Osteocyte (in vitro differentiated cells): ENCODE results near the gene RAB25. TPM values are rescaled to one million over a fixed set of nuclear protein-coding genes. Genes with fewer than 3 reads are reported as not detected.
A peak's percentile ranks its signal among the peaks of the same experiment; 100 is the strongest.

Experiments used
- DNase-seq: peaks from one replicate; pipeline ENCODE4 v3.0.0; 2021; ENCODE audit warnings: mixed read lengths; ENCODE audit not compliant: unreplicated experiment; ENCODE audit errors: extremely low spot score
- H3K27ac Mint-ChIP-seq: one replicate; pipeline ENCODE4 v1.8.0; 2021; ENCODE audit warnings: mild to moderate bottlenecking, mixed read lengths; ENCODE audit not compliant: unreplicated experiment
- H3K27me3 Mint-ChIP-seq: one replicate; pipeline ENCODE4 v1.8.0; 2021; ENCODE audit warnings: mixed read lengths; ENCODE audit not compliant: unreplicated experiment
- H3K36me3 Mint-ChIP-seq: one replicate; pipeline ENCODE4 v1.8.0; 2021; ENCODE audit warnings: mixed read lengths; ENCODE audit not compliant: unreplicated experiment
- H3K4me1 Mint-ChIP-seq: one replicate; pipeline ENCODE4 v1.8.0; 2021; ENCODE audit warnings: mixed read lengths; ENCODE audit not compliant: unreplicated experiment
- H3K4me3 Mint-ChIP-seq: one replicate; pipeline ENCODE4 v1.8.0; 2021; ENCODE audit warnings: mild to moderate bottlenecking, moderate library complexity, mixed read lengths; ENCODE audit not compliant: unreplicated experiment
- H3K9me3 Mint-ChIP-seq: one replicate; pipeline ENCODE4 v1.8.0; 2021; ENCODE audit warnings: mixed read lengths; ENCODE audit not compliant: unreplicated experiment
- CTCF ChIP-seq: fragments of 200-600 bp; sonication (generic); IDR thresholded peaks from 2 replicates; pipeline ENCODE4 v1.5.0; 2021; ENCODE audit warnings: antibody characterized with exemption, mild to moderate bottlenecking, moderate library complexity
- total RNA-seq: library from RNA; stranded (reverse); gene quantifications from 2 replicates; pipeline ENCODE4 v1.2.1, GENCODE V29; 2021

The RAB25 gene
- total RNA-seq, 1 donor from 2014 or later: not detected

DNA sequence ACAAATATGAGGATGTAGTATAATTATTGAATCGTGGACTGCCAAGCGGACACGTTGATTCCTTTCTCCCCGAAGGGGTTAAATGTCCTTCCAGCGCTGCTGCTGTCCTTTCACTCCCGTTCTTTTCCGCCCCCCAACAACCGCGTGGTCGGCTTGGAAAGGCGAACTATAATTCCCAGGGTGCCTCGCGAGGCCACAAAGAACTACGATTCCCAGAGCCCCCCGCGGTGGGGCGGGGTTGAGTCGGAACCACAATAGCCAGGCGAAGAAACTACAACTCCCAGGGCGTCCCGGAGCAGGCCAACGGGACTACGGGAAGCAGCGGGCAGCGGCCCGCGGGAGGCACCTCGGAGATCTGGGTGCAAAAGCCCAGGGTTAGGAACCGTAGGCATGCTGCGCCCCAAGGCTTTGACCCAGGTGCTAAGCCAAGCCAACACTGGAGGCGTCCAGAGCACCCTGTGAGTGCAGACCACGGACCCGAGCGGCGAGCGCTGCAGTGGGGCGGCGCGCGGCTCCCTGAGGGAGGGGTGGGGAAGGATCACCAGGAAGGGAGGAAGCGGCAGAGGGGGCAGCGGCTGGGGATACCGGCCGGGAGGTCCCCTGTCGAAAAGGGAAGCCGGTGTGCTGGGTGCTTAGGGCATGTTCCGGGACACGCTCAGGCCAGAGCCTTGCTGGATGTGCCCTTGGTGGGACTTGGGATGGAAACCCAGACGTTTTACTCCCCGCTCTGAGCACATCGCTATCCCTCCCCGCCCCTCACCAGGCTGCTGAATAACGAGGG, 6.3 kb upstream of the RAB25 start, which contains the start of gene LAMTOR2:
Gene LAMTOR2 (plus strand): TSS at position 283 of the 781 bp plus-strand sequence. CDS start 108 bp downstream, at position 391.
- Mint-ChIP-seq H3K4me1 (peaks cover 25% of the 10 kb centered on the region), H3K4me3 (peak within 1 kb of the TSS; percentile 97), H3K36me3 (peaks cover 1% of the 10 kb centered on the region), H3K9me3 (no peaks in the 10 kb centered on the region), H3K27ac (peak within 1 kb of the TSS; percentile 96), H3K27me3 (no peaks in the 10 kb centered on the region)
- no peak for TF ChIP-seq CTCF
- DNase-seq: peak; percentile 98

DNA sequence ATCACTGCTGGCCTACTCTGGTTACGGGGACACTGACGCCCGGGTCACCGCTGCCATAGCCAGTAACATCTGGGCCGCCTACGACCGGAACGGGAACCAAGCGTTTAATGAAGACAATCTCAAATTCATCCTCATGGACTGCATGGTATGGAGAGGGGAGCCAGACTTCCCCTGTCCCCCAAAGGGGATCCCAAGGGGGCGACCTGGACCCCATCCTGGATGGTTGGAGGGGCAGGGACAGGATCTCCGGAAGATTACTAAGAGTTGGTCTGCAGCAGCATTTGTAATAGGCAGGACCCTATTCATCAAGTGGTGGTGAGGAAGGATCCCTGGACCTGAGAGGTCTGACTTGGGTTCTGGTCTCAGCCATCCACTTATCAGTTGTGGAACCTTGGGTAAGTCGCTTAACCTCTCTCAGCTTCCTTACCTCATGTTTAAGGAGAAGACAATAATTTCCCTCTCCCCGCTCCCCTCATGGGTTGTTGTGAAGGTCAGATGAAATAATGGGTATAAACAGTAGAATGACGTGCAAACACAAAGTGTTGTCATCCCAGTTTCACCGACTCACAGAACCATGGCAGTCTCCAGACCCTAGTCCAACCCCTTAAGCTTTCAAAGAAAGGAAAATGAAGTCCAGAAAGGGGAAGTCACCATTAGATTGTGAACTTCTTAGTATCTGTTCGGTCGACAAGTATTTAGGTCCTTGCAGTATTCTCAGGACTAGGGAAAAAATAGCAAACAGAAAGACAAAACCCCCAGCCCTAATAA, 5.5 kb upstream of the RAB25 start:
- Mint-ChIP-seq H3K9me3 (no peaks in the 10 kb centered on the region), H3K36me3 (no peaks in the 10 kb centered on the region), H3K4me3 (peak overlapping the region; percentile 97), H3K27ac (peak overlapping the region; percentile 96), H3K27me3 (no peaks in the 10 kb centered on the region), H3K4me1 (peaks cover 25% of the 10 kb centered on the region)
- DNase-seq: no peak
- no peak for TF ChIP-seq CTCF

DNA sequence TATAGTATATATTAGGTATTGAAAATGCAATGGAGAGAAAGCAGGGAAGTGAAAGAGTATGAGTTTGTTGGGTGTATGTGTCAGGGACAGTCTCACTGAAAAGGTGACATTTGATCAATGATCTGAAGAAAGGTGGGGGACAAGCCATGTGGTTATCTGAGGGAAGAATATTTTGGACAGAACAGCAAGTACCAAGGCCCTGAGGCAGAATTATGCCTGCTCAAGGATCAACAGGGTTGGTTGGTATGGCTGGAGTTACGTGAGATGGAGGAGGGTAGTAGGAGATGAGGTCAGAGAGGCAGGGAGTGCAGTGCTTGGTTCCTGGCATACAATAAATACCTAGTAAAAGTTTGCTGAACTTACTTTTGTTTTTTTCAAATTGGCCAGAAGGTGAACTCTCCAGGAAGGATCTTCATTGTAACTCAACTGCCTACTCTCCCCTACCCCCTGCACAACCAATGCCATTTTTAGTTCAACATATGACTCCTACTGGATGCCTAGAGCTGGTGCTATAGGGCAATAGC, 4.6 kb upstream of the RAB25 start:
- Mint-ChIP-seq H3K27me3 (no peaks in the 10 kb centered on the region), H3K9me3 (no peaks in the 10 kb centered on the region), H3K4me3 (no peak overlapping the region), H3K36me3 (no peaks in the 10 kb centered on the region), H3K27ac (no peak overlapping the region), H3K4me1 (peaks cover 25% of the 10 kb centered on the region)
- DNase-seq: no peak
- no peak for TF ChIP-seq CTCF

DNA sequence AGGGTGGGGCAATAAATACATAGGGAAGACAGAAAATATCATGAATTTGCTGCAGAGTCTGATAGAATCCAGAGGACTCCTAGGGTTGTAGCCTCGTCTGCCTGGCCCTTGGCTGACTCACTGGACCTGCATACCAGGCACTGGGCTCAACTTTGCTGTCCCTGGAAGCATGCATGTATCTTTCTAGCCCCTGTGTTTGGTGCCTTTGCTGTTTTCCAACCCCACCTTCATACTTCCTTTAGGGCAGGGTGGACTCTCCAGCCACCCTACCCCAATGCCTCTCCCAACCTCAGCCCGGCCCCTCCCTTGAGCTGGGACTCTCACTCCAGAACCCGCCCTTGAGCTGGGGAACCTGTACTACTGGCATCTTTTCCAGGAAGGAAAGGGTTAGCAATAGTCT, 1.2 kb downstream of the RAB25 start:
- no peaks in the 10 kb centered on the region for H3K27me3 Mint-ChIP-seq
- no peak for DNase-seq
- H3K4me1 Mint-ChIP-seq: no peaks in the 10 kb centered on the region
- no peaks in the 10 kb centered on the region for H3K9me3 Mint-ChIP-seq
- no peak overlapping the region for H3K27ac Mint-ChIP-seq
- TF ChIP-seq CTCF: no peak
- no peaks in the 10 kb centered on the region for H3K36me3 Mint-ChIP-seq
- no peak overlapping the region for H3K4me3 Mint-ChIP-seq

DNA sequence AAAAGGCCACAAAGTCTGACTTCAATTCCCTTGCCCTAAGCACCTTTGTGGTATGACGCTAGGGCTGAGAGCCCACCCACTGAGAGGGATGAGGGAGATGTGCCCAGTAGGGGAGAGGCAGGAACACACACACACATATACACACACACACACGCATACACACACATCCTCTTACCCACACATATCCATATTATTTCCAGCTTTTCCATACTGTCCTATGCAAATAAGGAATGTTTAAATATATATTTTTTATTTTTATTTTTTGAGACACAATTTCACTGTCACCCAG, 3.0 kb downstream of the RAB25 start:
- Mint-ChIP-seq H3K4me3 (no peak overlapping the region), H3K4me1 (no peaks in the 10 kb centered on the region), H3K36me3 (no peaks in the 10 kb centered on the region), H3K27ac (no peak overlapping the region), H3K9me3 (no peaks in the 10 kb centered on the region), H3K27me3 (no peaks in the 10 kb centered on the region)
- no peak for DNase-seq
- TF ChIP-seq CTCF: no peak
